Sigmoid colon (tissue), 7 donors: ENCODE data around the gene CELF1. TPM values are rescaled to one million over a fixed set of nuclear protein-coding genes. Genes with fewer than 3 reads are reported as not detected.
"Not testable (repeated sequence)": the region's sequence is repeated elsewhere in the genome, so short reads cannot be mapped to it uniquely, and the experiment has no call there.

Experiments used
- DNase-seq: peaks from one replicate; pipeline ENCODE4 v3.0.0-alpha.2; 2019
- H3K27ac ChIP-seq, 4 donors: fragments of 200-600 bp; sonication (generic); one replicate each; pipeline ENCODE4 v1.5.1; 2016 to 2019; ENCODE audit warnings: mild to moderate bottlenecking in 1 of 4
- H3K27me3 ChIP-seq, 3 donors: fragments of 200-600 bp; sonication (generic); one replicate each; pipeline ENCODE4 v1.5.1; 2019; ENCODE audit warnings: mild to moderate bottlenecking in 1 of 3
- H3K36me3 ChIP-seq, 4 donors: fragments of 200-600 bp; sonication (generic); one replicate each; pipeline ENCODE4 v1.5.1; 2016 to 2019
- H3K4me1 ChIP-seq, 4 donors: fragments of 200-600 bp; sonication (generic); one replicate each; pipeline ENCODE4 v1.5.1; 2017 to 2019
- H3K4me3 ChIP-seq, 4 donors: fragments of 200-600 bp; sonication (generic); one replicate each; pipeline ENCODE4 v1.5.1; 2017 to 2019; ENCODE audit warnings: mild to moderate bottlenecking in 2 of 4, moderate library complexity in 1 of 4
- H3K9me3 ChIP-seq, 4 donors: fragments of 200-600 bp in 3 of 4; sonication (generic) in 3 of 4; one replicate each; pipeline versions ENCODE4 v1.5.1 to v1.6.1; 2013 to 2019
- EP300 ChIP-seq, 4 donors: sonication (generic); formaldehyde crosslinking; IDR thresholded peaks; one replicate each; pipeline ENCODE4 v1.6.1; 2017; ENCODE audit warnings: antibody characterized with exemption in 4 of 4
- POLR2A ChIP-seq, 2 donors: fragments of 450-650 bp; IDR thresholded peaks; one replicate each; pipeline ENCODE4 v1.6.1; 2016; ENCODE audit warnings: antibody characterized with exemption in 2 of 2, mild to moderate bottlenecking in 2 of 2, moderate library complexity in 2 of 2
- POLR2AphosphoS5 ChIP-seq, 4 donors: sonication (generic); formaldehyde crosslinking; IDR thresholded peaks; one replicate each; pipeline ENCODE4 v1.6.1; 2017; ENCODE audit warnings: antibody characterized with exemption in 4 of 4
- WGBS, 2 donors: extraction: QIAGEN DNeasy Blood & Tissue Kit; methylation state at CpG; one replicate each; pipeline ENCODE4 v1.1.7; 2013; 5-methylcytosine and 5-hydroxymethylcytosine counted together
- intact Hi-C: fragments of 100-400 bp; cut with DNase I; formaldehyde crosslinking; loops from one replicate; pipeline ENCODE4 v1.15.1; 2023
- polyA plus RNA-seq, 3 donors: library from polyadenylated mRNA; stranded (reverse); fragments of 200-250 nt; gene quantifications; one replicate each; pipeline ENCODE4 v1.2.3, GENCODE V29; 2013
- total RNA-seq, 4 donors: library from RNA; depleted of rRNA; stranded (reverse); fragments of >200 nt; gene quantifications; one replicate each; pipeline ENCODE4 v1.1.0, GENCODE V29; 2016
- TF ChIP-seq, protein P1 (sequence below), 4 experiments: fragments of 450-650 bp in 3 of 4; fragments of 200-600 bp in 1 of 4; IDR thresholded peaks; one replicate each; pipeline ENCODE4 v1.5.1; 2016 to 2019; ENCODE audit warnings: antibody characterized with exemption in 4 of 4, mild to moderate bottlenecking in 3 of 4, moderate library complexity in 2 of 4
- donor health status: healthy with polysubstance abuse.
- donor health status: Bipolar disorder and iron deficiency.
- donor health status: healthy.

The CELF1 gene
- total and polyA plus RNA-seq, 7 donors: 9.0 to 188 (median 87.2) TPM

DNA sequence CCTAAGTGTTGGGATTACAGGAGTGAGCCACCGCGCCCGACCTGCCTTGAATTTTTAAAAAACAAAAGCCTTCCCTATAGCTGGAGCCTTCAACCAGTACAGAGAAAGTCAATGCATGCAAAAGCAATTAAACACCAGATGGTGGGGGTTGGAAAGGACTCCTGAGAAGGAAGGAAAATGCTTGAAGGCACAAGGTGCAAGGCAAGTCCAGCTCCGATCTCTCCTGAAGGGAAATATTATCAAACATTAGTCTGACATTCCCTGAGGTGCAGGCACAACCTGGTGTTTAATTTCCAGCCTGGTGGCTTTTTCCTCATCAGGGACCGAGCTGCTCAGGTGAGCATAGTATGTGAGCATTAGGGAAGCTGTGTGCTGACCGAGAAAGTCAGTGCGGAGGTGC is 91.1 kb downstream of the CELF1 start:
- TF ChIP-seq, protein P1, sequence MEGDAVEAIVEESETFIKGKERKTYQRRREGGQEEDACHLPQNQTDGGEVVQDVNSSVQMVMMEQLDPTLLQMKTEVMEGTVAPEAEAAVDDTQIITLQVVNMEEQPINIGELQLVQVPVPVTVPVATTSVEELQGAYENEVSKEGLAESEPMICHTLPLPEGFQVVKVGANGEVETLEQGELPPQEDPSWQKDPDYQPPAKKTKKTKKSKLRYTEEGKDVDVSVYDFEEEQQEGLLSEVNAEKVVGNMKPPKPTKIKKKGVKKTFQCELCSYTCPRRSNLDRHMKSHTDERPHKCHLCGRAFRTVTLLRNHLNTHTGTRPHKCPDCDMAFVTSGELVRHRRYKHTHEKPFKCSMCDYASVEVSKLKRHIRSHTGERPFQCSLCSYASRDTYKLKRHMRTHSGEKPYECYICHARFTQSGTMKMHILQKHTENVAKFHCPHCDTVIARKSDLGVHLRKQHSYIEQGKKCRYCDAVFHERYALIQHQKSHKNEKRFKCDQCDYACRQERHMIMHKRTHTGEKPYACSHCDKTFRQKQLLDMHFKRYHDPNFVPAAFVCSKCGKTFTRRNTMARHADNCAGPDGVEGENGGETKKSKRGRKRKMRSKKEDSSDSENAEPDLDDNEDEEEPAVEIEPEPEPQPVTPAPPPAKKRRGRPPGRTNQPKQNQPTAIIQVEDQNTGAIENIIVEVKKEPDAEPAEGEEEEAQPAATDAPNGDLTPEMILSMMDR (IDR thresholded peaks at IDR 0.05): no peak
- TF ChIP-seq POLR2A (IDR thresholded peaks at IDR 0.05): no peak
- no peak for TF ChIP-seq POLR2AphosphoS5 (IDR thresholded peaks at IDR 0.05)
- no peak for TF ChIP-seq EP300 (IDR thresholded peaks at IDR 0.05)
- 95 to 96% methylated on average over 7 of the region's 7 CpGs for WGBS, 2 donors
- H3K27me3 ChIP-seq: no peaks in the 10 kb centered on the region
- H3K4me1 ChIP-seq: peaks cover 0 to 25% (median 19%) of the 10 kb centered on the region in 4 donors
- H3K9me3 ChIP-seq: no peaks in the 10 kb centered on the region
- H3K27ac ChIP-seq: no peak overlapping the region
- H3K36me3 ChIP-seq: peaks cover 0 to 27% (median 9%) of the 10 kb centered on the region in 4 donors
- H3K4me3 ChIP-seq: no peak overlapping the region
- intact Hi-C loops: no loop called here
- DNase-seq: no peak

DNA sequence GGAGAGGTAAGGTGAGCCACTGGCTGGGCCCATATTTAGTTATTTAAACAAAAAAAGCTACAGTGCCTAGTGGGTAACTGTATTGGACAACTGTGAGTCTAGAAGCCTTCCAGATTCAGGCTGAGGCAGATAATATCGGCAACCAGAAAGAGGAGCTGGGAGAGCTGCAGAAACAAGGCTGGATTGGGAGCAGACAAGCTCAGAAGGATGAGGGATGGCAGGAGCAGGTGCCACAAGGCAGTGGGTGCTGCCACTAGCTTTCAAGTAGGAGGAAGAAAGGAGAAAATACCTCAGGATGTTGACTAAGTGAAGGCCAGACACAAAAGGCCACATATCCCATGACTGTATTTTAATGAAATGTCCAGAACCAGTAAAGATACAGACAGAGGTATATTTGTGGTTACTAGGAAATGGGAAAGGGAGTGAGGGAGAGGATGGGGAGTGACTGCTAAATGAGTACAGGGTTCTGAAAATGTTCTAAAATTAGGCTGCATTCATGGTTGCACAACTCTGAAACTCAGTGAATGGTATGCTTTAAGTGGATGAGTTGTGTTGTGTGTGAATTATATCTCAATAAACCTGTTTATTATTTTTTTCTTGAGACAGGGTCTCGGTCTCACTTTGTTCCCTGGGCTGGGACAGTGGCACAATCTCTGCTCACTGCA is 92.2 kb downstream of the CELF1 start:
- Histone ChIP-seq H3K27ac (no peak overlapping the region), H3K4me1 (peaks cover 0 to 13% (median 9%) of the 10 kb centered on the region in 4 donors), H3K4me3 (no peak overlapping the region), H3K27me3 (no peaks in the 10 kb centered on the region), H3K36me3 (peaks cover 0 to 27% (median 8%) of the 10 kb centered on the region in 4 donors), H3K9me3 (no peaks in the 10 kb centered on the region)
- intact Hi-C loops: no loop called here
- DNase-seq: no peak
- TF ChIP-seq POLR2AphosphoS5 (IDR thresholded peaks at IDR 0.05) (no peak), EP300 (IDR thresholded peaks at IDR 0.05) (no peak), POLR2A (IDR thresholded peaks at IDR 0.05) (no peak)
- TF ChIP-seq, protein P1 (IDR thresholded peaks at IDR 0.05): no peak
- WGBS, 2 donors: 97 to 98% methylated on average over 2 of the region's 2 CpGs

DNA sequence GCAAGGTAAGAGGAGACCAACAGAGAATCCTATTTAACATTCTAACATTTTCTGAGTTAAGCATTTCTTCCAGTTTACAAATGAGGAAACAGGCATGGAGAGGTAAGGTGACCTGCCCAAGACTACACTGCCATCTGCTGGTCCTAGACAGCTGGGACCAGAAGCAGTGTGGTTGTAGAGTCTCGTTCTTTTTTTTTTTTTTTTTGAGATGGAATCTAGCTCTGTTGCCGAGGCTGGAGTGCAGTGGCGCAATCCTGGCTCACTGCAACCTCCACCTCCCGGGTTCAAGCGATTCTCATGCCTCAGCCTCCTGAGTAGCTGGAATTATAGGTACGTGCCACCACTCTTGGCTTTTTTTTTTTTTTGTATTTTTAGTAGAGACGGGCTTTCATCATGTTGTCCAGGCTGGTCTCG is 98.7 kb downstream of the CELF1 start:
- not testable (repeated sequence) for H3K27me3 ChIP-seq, H3K4me3 ChIP-seq, H3K4me1 ChIP-seq, H3K27ac ChIP-seq, H3K9me3 ChIP-seq, H3K36me3 ChIP-seq
- peak; percentile 88 for DNase-seq
- TF ChIP-seq, protein P1 (IDR thresholded peaks at IDR 0.05): peak; percentile 49 to 71 (median 65)
- TF ChIP-seq POLR2AphosphoS5 (IDR thresholded peaks at IDR 0.05): peak in 1 of 4 donors; percentile 17
- intact Hi-C loops: loop anchor here (1.0 kb wide), 1 partner anchor 80 kb away; no protein-coding TSS in a partner anchor
- 12 to 19% methylated on average over 8 of the region's 8 CpGs for WGBS, 2 donors

DNA sequence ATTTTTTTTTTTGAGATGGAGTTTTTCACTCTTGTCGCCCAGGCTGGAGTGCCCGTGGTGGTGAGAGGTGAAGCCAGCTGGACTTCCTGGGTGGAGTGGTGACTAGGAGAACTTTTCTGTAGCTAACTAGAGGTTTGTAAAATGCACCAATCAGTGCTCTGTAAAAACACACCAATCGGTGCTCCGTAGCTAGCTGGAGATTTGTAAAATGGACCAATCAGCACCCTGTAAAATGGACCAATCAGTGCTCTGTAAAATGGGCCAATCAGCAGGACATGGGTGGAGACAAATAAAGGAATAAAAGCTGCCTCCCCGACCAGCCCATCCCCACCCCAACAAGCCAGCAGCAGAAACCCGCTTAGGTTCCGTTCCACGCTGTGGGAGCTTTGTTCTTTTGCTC is 99.6 kb downstream of the CELF1 start:
- intact Hi-C loops: no loop called here

DNA sequence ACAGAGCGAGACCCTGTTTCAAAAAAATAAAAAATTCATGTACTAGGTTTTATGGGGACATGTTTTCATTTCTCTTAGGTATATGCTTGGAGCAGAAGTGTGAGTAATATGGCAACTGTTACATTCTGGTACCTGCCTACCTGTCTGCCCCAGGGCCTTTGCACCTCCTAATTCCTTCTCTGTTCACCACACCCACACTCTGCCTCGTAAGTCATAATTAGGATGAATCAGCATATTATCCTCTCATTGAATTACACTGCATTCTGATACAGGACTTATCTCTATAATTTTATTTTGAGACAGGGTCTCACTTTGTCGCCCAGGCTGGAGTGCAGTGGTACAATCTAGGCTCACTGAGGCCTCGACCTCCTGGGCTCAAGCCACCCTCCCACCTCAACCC is 100.9 kb downstream of the CELF1 start:
- intact Hi-C loops: no loop called here
- H3K9me3 ChIP-seq: no peaks in the 10 kb centered on the region

More for the DNA sequence above, 99.6 kb downstream of the CELF1 start:
- H3K4me3 ChIP-seq: no peak overlapping the region
- H3K9me3 ChIP-seq: no peaks in the 10 kb centered on the region
- DNase-seq: no peak
- H3K36me3 ChIP-seq: no peaks in the 10 kb centered on the region
- H3K27me3 ChIP-seq: no peaks in the 10 kb centered on the region
- peaks cover 0 to 8% (median 0%) of the 10 kb centered on the region in 4 donors for H3K4me1 ChIP-seq
- no peak for TF ChIP-seq POLR2AphosphoS5 (IDR thresholded peaks at IDR 0.05)
- WGBS, 2 donors: 91 to 96% methylated on average over 8 of the region's 8 CpGs
- H3K27ac ChIP-seq: no peak overlapping the region

More for the DNA sequence above, 100.9 kb downstream of the CELF1 start:
- Histone ChIP-seq H3K27me3 (no peaks in the 10 kb centered on the region), H3K4me3 (no peak overlapping the region), H3K4me1 (peaks cover 0 to 8% (median 0%) of the 10 kb centered on the region in 4 donors), H3K27ac (no peak overlapping the region), H3K36me3 (no peaks in the 10 kb centered on the region)
- no peak for DNase-seq
- no peak for TF ChIP-seq POLR2AphosphoS5 (IDR thresholded peaks at IDR 0.05)
- TF ChIP-seq, protein P1 (IDR thresholded peaks at IDR 0.05): no peak
- no peak for TF ChIP-seq EP300 (IDR thresholded peaks at IDR 0.05)
- 88 to 94% methylated on average over 4 of the region's 4 CpGs for WGBS, 2 donors
